ENCODE data around the gene SMARCC1. TPM values are rescaled to one million over a fixed set of nuclear protein-coding genes. Genes with fewer than 3 reads are reported as not detected.
"Not testable (repeated sequence)": the region's sequence is repeated elsewhere in the genome, so short reads cannot be mapped to it uniquely, and the experiment has no call there.

The SMARCC1 gene
- total RNA-seq, 1 experiment from 2014 or later, result 81.0 TPM

GRCh38 chr3:47746264-47746663, 35.4 kb downstream of the SMARCC1 start:
- peaks cover 9% of the 10 kb centered on the region for H3K36me3 ChIP-seq (replicated peaks; ENCODE audit: control insufficient read depth, insufficient read depth, low read length)
- no peak for DNase-seq
- no peaks in the 10 kb centered on the region for H3K27me3 ChIP-seq (ENCODE audit: control insufficient read depth, insufficient read depth, low read length)
- H3K4me3 ChIP-seq (ENCODE audit: insufficient read depth, low read depth, low read length), result no peak overlapping the region

- no peak overlapping the region for H3K4me3 ChIP-seq (ENCODE audit: insufficient read depth, low read depth, low read length)
- no peaks in the 10 kb centered on the region for H3K27me3 ChIP-seq (ENCODE audit: control insufficient read depth, insufficient read depth, low read length)
- H3K36me3 ChIP-seq (replicated peaks; ENCODE audit: control insufficient read depth, insufficient read depth, low read length), result peaks cover 9% of the 10 kb centered on the region
- DNase-seq, result no peak
Measured at GRCh38 chr3:47743855-47744254, 37.8 kb downstream of the SMARCC1 start.

- H3K4me3 ChIP-seq (ENCODE audit: insufficient read depth, low read depth, low read length); H3K36me3 ChIP-seq (replicated peaks; ENCODE audit: control insufficient read depth, insufficient read depth, low read length); DNase-seq; H3K27me3 ChIP-seq (ENCODE audit: control insufficient read depth, insufficient read depth, low read length): not testable (repeated sequence)
Measured at GRCh38 chr3:47743352-47743751, 38.3 kb downstream of the SMARCC1 start.

GRCh38 chr3:47741925-47742324, 39.8 kb downstream of the SMARCC1 start:
- H3K36me3 ChIP-seq (replicated peaks; ENCODE audit: control insufficient read depth, insufficient read depth, low read length), result peaks cover 11% of the 10 kb centered on the region
- no peaks in the 10 kb centered on the region for H3K27me3 ChIP-seq (ENCODE audit: control insufficient read depth, insufficient read depth, low read length)
- H3K4me3 ChIP-seq (ENCODE audit: insufficient read depth, low read depth, low read length), result no peak overlapping the region
- DNase-seq, result no peak

- no peak for DNase-seq
- Histone ChIP-seq H3K27me3 (ENCODE audit: control insufficient read depth, insufficient read depth, low read length) (no peaks in the 10 kb centered on the region), H3K4me3 (ENCODE audit: insufficient read depth, low read depth, low read length) (no peak overlapping the region), H3K36me3 (replicated peaks; ENCODE audit: control insufficient read depth, insufficient read depth, low read length) (peaks cover 17% of the 10 kb centered on the region)
Measured at GRCh38 chr3:47732143-47732542, 49.5 kb downstream of the SMARCC1 start.

GRCh38 chr3:47731061-47731460, 50.6 kb downstream of the SMARCC1 start:
- no peak for DNase-seq
- no peak overlapping the region for H3K4me3 ChIP-seq (ENCODE audit: insufficient read depth, low read depth, low read length)
- H3K27me3 ChIP-seq (ENCODE audit: control insufficient read depth, insufficient read depth, low read length), result no peaks in the 10 kb centered on the region
- peaks cover 17% of the 10 kb centered on the region for H3K36me3 ChIP-seq (replicated peaks; ENCODE audit: control insufficient read depth, insufficient read depth, low read length)

- Histone ChIP-seq H3K36me3 (replicated peaks; ENCODE audit: control insufficient read depth, insufficient read depth, low read length) (peaks cover 9% of the 10 kb centered on the region), H3K27me3 (ENCODE audit: control insufficient read depth, insufficient read depth, low read length) (no peaks in the 10 kb centered on the region)
Measured at GRCh38 chr3:47722859-47723258, 58.8 kb downstream of the SMARCC1 start.

GRCh38 chr3:47717448-47717847, 64.2 kb downstream of the SMARCC1 start:
- peaks cover 16% of the 10 kb centered on the region for H3K36me3 ChIP-seq (replicated peaks; ENCODE audit: control insufficient read depth, insufficient read depth, low read length)
- H3K4me3 ChIP-seq (ENCODE audit: insufficient read depth, low read depth, low read length); H3K27me3 ChIP-seq (ENCODE audit: control insufficient read depth, insufficient read depth, low read length); DNase-seq: not testable (repeated sequence)

More at GRCh38 chr3:47722859-47723258, 58.8 kb downstream of the SMARCC1 start:
- H3K4me3 ChIP-seq (ENCODE audit: insufficient read depth, low read depth, low read length), result no peak overlapping the region
- no peak for DNase-seq

GRCh38 chr3:47716656-47717055, 65.0 kb downstream of the SMARCC1 start:
- Histone ChIP-seq H3K4me3 (ENCODE audit: insufficient read depth, low read depth, low read length) (no peak overlapping the region), H3K36me3 (replicated peaks; ENCODE audit: control insufficient read depth, insufficient read depth, low read length) (peaks cover 17% of the 10 kb centered on the region), H3K27me3 (ENCODE audit: control insufficient read depth, insufficient read depth, low read length) (no peaks in the 10 kb centered on the region)
- no peak for DNase-seq

GRCh38 chr3:47715928-47716327, 65.8 kb downstream of the SMARCC1 start:
- DNase-seq, result no peak
- no peaks in the 10 kb centered on the region for H3K27me3 ChIP-seq (ENCODE audit: control insufficient read depth, insufficient read depth, low read length)
- H3K4me3 ChIP-seq (ENCODE audit: insufficient read depth, low read depth, low read length), result no peak overlapping the region
- H3K36me3 ChIP-seq (replicated peaks; ENCODE audit: control insufficient read depth, insufficient read depth, low read length), result peaks cover 18% of the 10 kb centered on the region

- no peak overlapping the region for H3K4me3 ChIP-seq (ENCODE audit: insufficient read depth, low read depth, low read length)
Measured at GRCh38 chr3:47714606-47715005, 67.1 kb downstream of the SMARCC1 start.

GRCh38 chr3:47713655-47714054, 68.0 kb downstream of the SMARCC1 start:
- peaks cover 19% of the 10 kb centered on the region for H3K36me3 ChIP-seq (replicated peaks; ENCODE audit: control insufficient read depth, insufficient read depth, low read length)
- H3K4me3 ChIP-seq (ENCODE audit: insufficient read depth, low read depth, low read length), result no peak overlapping the region
- H3K27me3 ChIP-seq (ENCODE audit: control insufficient read depth, insufficient read depth, low read length), result no peaks in the 10 kb centered on the region
- DNase-seq, result no peak

More at GRCh38 chr3:47714606-47715005, 67.1 kb downstream of the SMARCC1 start:
- no peak for DNase-seq
- Histone ChIP-seq H3K27me3 (ENCODE audit: control insufficient read depth, insufficient read depth, low read length) (no peaks in the 10 kb centered on the region), H3K36me3 (replicated peaks; ENCODE audit: control insufficient read depth, insufficient read depth, low read length) (peaks cover 20% of the 10 kb centered on the region)

GRCh38 chr3:47712398-47712797, 69.3 kb downstream of the SMARCC1 start:
- H3K27me3 ChIP-seq (ENCODE audit: control insufficient read depth, insufficient read depth, low read length), result no peaks in the 10 kb centered on the region
- no peak for DNase-seq
- H3K4me3 ChIP-seq (ENCODE audit: insufficient read depth, low read depth, low read length), result no peak overlapping the region
- peaks cover 19% of the 10 kb centered on the region for H3K36me3 ChIP-seq (replicated peaks; ENCODE audit: control insufficient read depth, insufficient read depth, low read length)

- DNase-seq, result no peak
- no peaks in the 10 kb centered on the region for H3K27me3 ChIP-seq (ENCODE audit: control insufficient read depth, insufficient read depth, low read length)
- H3K4me3 ChIP-seq (ENCODE audit: insufficient read depth, low read depth, low read length), result no peak overlapping the region
- peaks cover 24% of the 10 kb centered on the region for H3K36me3 ChIP-seq (replicated peaks; ENCODE audit: control insufficient read depth, insufficient read depth, low read length)
Measured at GRCh38 chr3:47711596-47711995, 70.1 kb downstream of the SMARCC1 start.

- peaks cover 35% of the 10 kb centered on the region for H3K36me3 ChIP-seq (replicated peaks; ENCODE audit: control insufficient read depth, insufficient read depth, low read length)
- H3K4me3 ChIP-seq (ENCODE audit: insufficient read depth, low read depth, low read length), result no peak overlapping the region
- no peaks in the 10 kb centered on the region for H3K27me3 ChIP-seq (ENCODE audit: control insufficient read depth, insufficient read depth, low read length)
- DNase-seq, result no peak
Measured at GRCh38 chr3:47705391-47705790, 76.3 kb downstream of the SMARCC1 start.

- no peak for DNase-seq
- H3K36me3 ChIP-seq (replicated peaks; ENCODE audit: control insufficient read depth, insufficient read depth, low read length), result peaks cover 33% of the 10 kb centered on the region
- H3K4me3 ChIP-seq (ENCODE audit: insufficient read depth, low read depth, low read length), result no peak overlapping the region
- H3K27me3 ChIP-seq (ENCODE audit: control insufficient read depth, insufficient read depth, low read length), result no peaks in the 10 kb centered on the region
Measured at GRCh38 chr3:47704237-47704612, 77.5 kb downstream of the SMARCC1 start.

Data from H7 (cell line).